HL-60/S4 treated with phorbol 12-myristate 13-acetate at 8.2 ng/mL for 4 days and 3 days (cell line): ENCODE data around the gene PELI3.
"Not testable (repeated sequence)": the region's sequence is repeated elsewhere in the genome, so short reads cannot be mapped to it uniquely, and the experiment has no call there.

Experiments
- in situ Hi-C: fragments of 300-500 bp; cut with MboI; formaldehyde crosslinking; loops from 2 replicates; pipeline ENCODE4 v1.15.0; 2022; ENCODE audit warnings: low sequenced_read_pairs

PELI3 gene

GRCh38 chr11:66443602-66444001, 23.1 kb upstream of the PELI3 start:
- in situ Hi-C loops: no loop called here

GRCh38 chr11:66447012-66447411, 19.7 kb upstream of the PELI3 start:
- in situ Hi-C loops: no loop called here

DNA sequence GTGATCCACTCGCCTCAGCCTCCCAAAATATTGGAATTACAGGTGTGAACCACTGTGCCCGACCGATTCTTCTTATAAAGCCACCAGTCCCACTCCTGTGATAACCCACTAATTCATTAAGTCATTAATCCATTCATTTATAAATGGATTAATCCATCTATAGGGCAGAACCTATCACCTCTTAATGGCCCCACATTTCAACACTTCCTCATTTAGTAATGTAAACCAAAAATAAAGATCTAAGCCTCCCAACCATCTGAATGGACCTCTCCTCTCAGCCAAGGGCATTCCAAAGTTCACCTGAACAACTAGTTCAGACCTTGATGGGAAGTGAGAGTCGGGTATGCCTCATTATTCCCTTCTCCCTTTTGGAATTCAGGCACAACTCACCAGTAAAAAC, 18.2 kb upstream of the PELI3 start:
- in situ Hi-C loops: no loop called here

- in situ Hi-C loops: no loop called here
These were observed 16.1 kb upstream of the PELI3 start for GRCh38 chr11:66450560-66450959.

DNA sequence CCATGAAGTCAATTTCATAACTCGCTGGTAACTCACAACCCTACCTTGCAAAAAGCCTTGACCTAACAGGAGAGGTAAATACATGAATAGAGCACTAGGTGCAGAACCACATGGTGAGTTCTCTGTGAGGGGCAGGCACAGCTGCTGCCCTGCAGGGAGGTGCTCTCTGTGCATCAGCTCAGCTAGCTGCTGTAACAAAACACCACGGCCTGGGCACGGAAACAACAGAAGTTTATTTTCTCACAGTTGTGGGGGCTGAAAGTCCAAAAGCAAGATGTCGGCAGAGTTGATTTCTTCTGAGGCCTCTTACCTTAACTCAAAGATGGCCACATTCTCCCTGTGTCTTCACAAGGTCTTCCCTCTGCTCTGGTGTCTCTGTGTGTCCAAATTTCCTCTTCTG, 15.0 kb upstream of the PELI3 start:
- in situ Hi-C loops: no loop called here

DNA sequence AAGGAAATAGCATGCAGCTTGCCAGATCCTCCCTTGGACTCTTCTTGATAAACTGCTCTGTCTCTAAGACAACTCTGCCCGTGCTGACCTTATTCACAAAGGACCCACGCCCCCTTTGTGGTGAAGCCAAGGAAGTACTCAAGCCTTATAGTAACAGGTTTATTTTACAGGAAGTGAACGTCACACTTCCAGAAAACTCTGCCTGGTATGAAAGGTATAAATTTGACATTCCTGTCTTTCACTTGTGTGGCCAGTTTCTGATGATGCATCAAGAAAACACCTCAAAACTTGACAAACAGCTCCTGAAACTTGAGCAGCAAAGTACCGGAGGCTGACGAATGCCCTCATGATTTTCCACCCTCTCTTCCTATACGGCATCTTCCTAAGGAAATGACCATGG, 12.5 kb upstream of the PELI3 start:
- in situ Hi-C loops: no loop called here

DNA sequence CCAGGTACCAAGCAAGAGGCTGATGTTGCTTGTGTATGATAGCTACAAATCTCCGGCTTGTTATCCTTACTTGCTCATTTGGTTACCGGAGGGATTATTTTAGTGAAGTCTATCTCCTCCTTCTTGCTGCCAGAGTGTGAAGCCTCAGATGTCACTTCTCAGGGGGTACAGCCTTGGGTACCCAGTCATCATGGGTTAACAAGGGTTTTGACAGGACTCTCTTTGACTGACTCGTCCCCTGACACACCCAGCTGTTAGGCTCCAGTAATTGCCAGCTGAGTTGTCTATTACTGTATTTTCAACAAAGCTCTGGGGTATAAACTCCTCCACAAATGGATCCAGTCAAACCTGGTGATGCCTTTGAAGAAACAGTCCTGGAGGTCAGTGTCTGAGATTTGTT, 11.9 kb upstream of the PELI3 start:
- in situ Hi-C loops: no loop called here

DNA sequence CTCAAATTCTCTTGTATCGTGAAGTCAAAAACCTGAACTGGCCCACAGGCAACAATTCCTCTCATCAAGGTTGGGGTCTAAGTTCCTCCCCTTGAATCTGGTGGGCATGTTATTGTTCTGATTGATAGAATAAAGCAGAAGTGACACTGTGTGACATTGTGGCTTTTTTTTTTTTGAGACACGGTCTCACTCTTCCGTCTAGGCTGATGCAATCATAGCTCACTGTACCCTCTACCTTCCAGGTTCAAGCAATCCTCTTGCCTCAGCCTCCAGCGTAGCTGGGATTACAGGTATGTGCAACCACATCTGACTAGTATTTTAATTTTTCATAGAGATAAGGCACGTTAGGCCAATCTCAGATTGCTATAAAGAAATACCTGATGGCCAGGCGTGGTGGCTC, 8.9 kb upstream of the PELI3 start:
- in situ Hi-C loops: no loop called here

DNA sequence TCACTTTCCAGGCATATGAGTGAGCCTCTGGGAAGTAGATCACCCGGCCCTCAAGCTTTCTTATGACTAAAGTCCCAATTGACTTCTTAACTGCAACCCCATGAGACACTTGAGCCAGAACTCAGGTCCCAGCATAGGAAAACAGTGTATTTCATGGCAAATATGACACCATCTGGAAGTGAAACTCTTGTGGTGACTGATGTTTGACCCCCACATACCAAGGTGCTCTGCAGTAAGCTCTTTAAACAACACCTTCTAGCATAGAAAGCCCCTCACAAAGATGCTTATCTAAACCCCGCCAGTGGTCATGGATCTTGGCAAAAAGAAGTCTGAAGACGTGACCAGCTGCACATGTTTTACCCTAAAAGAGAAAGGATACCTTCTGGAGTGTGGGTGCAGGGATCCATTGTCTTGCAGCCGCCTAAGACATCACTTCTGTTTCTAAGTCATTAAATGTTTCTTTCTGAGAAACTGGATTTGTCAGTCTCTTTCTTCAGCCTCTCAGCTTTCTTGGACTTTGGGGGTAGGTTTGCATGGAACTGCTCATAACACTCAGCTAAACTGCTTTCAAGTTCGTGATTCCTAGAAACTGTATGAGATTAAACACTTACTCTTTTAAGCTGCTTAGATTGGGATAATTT, 7.4 kb upstream of the PELI3 start:
- in situ Hi-C loops: no loop called here

GRCh38 chr11:66462010-66462409, 4.7 kb upstream of the PELI3 start:
- in situ Hi-C loops: no loop called here

- in situ Hi-C loops: no loop called here
These were observed 3.8 kb upstream of the PELI3 start for GRCh38 chr11:66462911-66463310.

DNA sequence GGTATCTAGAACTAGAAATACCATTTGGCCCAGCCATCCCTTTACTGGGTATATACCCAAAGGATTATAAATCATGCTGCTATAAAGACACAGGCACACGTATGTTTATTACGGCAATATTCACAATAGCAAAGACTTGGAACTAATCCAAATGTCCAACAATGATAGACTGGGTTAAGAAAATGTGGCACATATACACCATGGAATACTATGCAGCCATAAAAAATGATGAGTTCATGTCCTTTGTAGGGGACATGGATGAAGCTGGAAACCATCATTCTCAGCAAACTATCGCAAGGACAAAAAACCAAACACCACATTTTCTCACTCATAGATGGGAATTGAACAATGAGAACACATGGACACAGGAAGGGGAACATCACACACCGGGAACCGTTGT, 2.6 kb upstream of the PELI3 start:
- in situ Hi-C loops: not testable (repeated sequence)

DNA sequence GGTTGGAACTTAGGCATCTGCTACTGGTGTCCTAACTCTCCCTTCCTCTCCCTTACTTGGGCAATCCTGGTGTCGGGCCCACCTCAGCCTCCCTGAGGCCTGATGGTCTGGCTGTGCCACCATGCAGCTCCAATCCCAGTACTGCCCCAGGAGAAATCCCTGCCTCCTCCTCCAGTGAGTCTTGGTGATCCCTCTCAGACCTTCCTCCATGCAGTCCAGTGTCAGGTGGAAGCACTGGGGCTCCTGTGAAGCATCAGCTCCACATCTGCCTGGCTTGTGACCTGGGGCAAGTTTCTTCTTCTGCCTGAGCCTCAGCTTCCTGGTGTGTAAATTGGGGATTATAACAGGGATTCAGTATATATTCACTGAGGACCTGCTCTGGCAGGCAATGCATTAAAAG, 1.8 kb upstream of the PELI3 start:
- in situ Hi-C loops: no loop called here

DNA sequence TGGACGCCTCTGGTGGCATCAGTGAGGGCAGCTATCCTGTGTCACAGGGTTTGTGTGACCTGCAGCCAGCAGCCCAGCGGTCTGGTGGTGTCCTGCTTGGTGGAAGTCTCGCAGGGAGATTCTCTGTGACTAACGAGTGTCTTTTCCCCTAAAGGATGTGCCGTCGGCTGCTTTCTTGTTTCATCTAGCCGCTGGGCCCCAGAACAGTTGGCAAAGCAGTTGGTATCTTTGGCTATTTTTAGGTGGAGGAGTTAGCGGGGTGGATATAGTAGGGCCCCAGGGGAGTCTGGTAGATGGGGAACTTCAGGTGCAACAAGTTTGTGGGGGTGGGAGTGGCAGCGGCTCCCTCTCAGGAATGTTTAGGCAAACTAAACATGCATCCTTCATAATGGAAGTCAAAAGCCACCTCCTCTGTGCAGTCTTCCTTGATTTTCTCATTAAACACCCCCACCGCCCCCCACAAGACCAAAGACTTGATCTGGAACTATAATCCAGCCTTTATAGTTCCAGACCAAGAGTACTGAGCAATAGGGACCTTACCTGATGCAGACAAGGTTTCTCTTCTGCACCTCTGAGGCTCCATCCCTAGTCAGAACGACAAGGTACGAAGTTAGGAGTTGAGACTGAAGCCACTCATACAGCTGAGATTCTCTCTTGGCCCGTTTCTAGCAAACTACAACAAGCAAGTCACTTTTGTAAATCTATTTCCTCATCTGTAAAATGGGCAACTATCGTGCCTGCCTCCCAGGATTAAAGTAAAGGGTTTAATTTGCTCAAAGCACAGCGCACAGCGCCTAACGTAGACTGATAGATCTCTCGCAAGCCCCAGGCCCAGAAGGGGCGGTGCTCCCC, 1.1 kb upstream of the PELI3 start:
- in situ Hi-C loops: no loop called here

GRCh38 chr11:66467034-66467659, 442 bp downstream of the PELI3 start:
- in situ Hi-C loops: no loop called here

GRCh38 chr11:66467756-66468155, 1.1 kb downstream of the PELI3 start:
- in situ Hi-C loops: no loop called here

- in situ Hi-C loops: no loop called here
These were observed 2.0 kb downstream of the PELI3 start for GRCh38 chr11:66468691-66469090.

GRCh38 chr11:66469441-66469840, 2.7 kb downstream of the PELI3 start:
- in situ Hi-C loops: no loop called here

DNA sequence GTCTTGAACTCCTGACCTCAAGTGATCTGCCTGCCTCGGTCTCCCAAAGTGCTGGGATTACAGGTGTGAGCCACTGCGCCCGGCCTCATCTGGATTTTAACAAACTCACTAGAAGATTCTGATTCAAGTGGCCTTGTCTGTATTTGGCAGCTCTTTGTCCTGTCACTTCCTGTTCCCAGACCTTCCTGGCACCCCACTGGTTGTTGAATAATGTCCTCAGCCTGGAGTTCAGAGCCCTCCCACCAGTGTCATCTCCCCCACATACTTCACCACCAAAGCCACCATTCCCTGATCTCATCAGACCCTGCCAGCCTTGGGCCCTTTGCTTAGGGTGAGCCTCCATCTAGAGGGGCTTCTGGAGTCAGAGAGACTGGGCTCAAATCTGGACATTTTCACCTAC, 3.3 kb downstream of the PELI3 start:
- in situ Hi-C loops: no loop called here

GRCh38 chr11:66471142-66471541, 4.4 kb downstream of the PELI3 start:
- in situ Hi-C loops: no loop called here

GRCh38 chr11:66472054-66472453, 5.3 kb downstream of the PELI3 start:
- in situ Hi-C loops: no loop called here

DNA sequence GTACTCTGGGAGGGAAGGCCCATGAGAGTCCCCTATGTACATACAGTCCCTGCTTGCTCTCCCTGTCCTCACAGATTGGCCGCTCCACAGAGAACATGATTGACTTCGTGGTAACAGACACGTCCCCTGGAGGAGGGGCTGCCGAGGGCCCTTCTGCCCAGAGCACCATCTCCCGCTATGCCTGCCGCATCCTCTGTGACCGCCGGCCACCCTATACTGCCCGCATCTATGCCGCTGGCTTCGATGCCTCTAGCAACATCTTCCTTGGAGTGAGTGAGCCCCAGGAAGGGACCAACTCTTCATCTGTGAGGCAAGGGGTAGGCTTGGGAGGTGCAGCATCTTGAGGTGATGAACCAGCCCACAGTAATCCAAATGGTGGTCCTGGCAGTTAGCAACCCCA, 6.5 kb downstream of the PELI3 start:
- in situ Hi-C loops: no loop called here
